Naive thymus-derived CD4-positive, alpha-beta T cell (primary cell): ENCODE results near the gene PDZD4. TPM values are rescaled to one million over a fixed set of nuclear protein-coding genes. Genes with fewer than 3 reads are reported as not detected.

Experiments used
- ATAC-seq: fragments of 150-1000 bp; cut with Tn5 transposase; 2 replicates; pipeline ENCODE4 v1.10.0; 2021; ENCODE audit warnings: mild to moderate bottlenecking, moderate library complexity
- CTCF ChIA-PET: fragments of 350-600 bp; sonication (Branson Sonifier 250); formaldehyde crosslinking; loops from one replicate; lab custom pipeline; 2021; ENCODE audit warnings: antibody characterized with exemption; lab: Charles Lee
- POLR2A ChIA-PET: fragments of 350-600 bp; sonication (Branson Sonifier 250); formaldehyde crosslinking; loops from one replicate; lab custom pipeline; 2021; ENCODE audit warnings: antibody characterized with exemption, inconsistent platforms; lab: Charles Lee
- DNase-seq, 9 donors: peaks; one replicate each; pipeline versions ENCODE4 v3.0.0 to v3.0.0-alpha.2; 2020 to 2022; ENCODE audit warnings: mixed read lengths in 1 of 9
- H3K27ac ChIP-seq: one replicate; pipeline ENCODE4 v1.7.0; 2013; ENCODE audit warnings: mild to moderate bottlenecking, low read depth, low read length, moderate library complexity
- H3K27me3 ChIP-seq, 2 donors: one replicate each; pipeline ENCODE4 v1.7.0; 2013; ENCODE audit warnings: low read length in 2 of 2, mild to moderate bottlenecking in 2 of 2, moderate library complexity in 2 of 2; ENCODE audit not compliant: control insufficient read depth in 2 of 2, insufficient read depth in 2 of 2
- H3K36me3 ChIP-seq, 3 experiments: 1 replicate in 2 of 3; 2 replicates in 1 of 3; pipeline ENCODE4 v1.7.0; 2013; ENCODE audit warnings: low read length in 3 of 3, mild to moderate bottlenecking in 3 of 3, moderate library complexity in 1 of 3; ENCODE audit not compliant: insufficient read depth in 3 of 3, control insufficient read depth in 2 of 3
- H3K4me1 ChIP-seq, 2 donors: one replicate each; pipeline ENCODE4 v1.7.0; 2013; ENCODE audit warnings: low read length in 2 of 2, mild to moderate bottlenecking in 2 of 2, moderate library complexity in 1 of 2; ENCODE audit not compliant: control insufficient read depth in 2 of 2, insufficient read depth in 2 of 2
- H3K4me3 ChIP-seq: 2 replicates; pipeline ENCODE4 v1.7.0; 2013; ENCODE audit warnings: mild to moderate bottlenecking, low read length
- H3K9me3 ChIP-seq, 3 experiments: 1 replicate in 2 of 3; 2 replicates in 1 of 3; pipeline ENCODE4 v1.7.0; 2013; ENCODE audit warnings: low read length in 3 of 3; ENCODE audit not compliant: control insufficient read depth in 2 of 3
- H3K27ac Mint-ChIP-seq, 9 donors: one replicate each; pipeline ENCODE4 v1.8.0; 2020 to 2022; ENCODE audit warnings: mixed read lengths in 9 of 9, mild to moderate bottlenecking in 8 of 9, moderate library complexity in 5 of 9, inconsistent platforms in 2 of 9
- H3K27me3 Mint-ChIP-seq, 5 donors: one replicate each; pipeline ENCODE4 v1.8.0; 2021 to 2022; ENCODE audit warnings: mixed read lengths in 5 of 5, mild to moderate bottlenecking in 1 of 5
- H3K36me3 Mint-ChIP-seq, 5 donors: one replicate each; pipeline ENCODE4 v1.8.0; 2020 to 2022; ENCODE audit warnings: mixed read lengths in 5 of 5, mild to moderate bottlenecking in 3 of 5, inconsistent platforms in 1 of 5
- H3K4me1 Mint-ChIP-seq, 7 donors: one replicate each; pipeline ENCODE4 v1.8.0; 2020 to 2022; ENCODE audit warnings: mixed read lengths in 7 of 7, mild to moderate bottlenecking in 3 of 7, inconsistent platforms in 1 of 7
- H3K4me3 Mint-ChIP-seq, 10 donors: one replicate each; pipeline ENCODE4 v1.8.0; 2020 to 2022; ENCODE audit warnings: mild to moderate bottlenecking in 10 of 10, mixed read lengths in 10 of 10, moderate library complexity in 6 of 10, inconsistent platforms in 2 of 10
- H3K9me3 Mint-ChIP-seq, 11 donors: one replicate each; pipeline ENCODE4 v1.8.0; 2020 to 2022; ENCODE audit warnings: mixed read lengths in 11 of 11, mild to moderate bottlenecking in 4 of 11, inconsistent platforms in 1 of 11, moderate library complexity in 1 of 11
- intact Hi-C, 2 donors: fragments of 100-400 bp; cut with micrococcal nuclease; formaldehyde crosslinking; loops; one replicate each; pipeline ENCODE4 v1.15.1; 2023
- polyA plus RNA-seq, 2 donors: library from polyadenylated mRNA; unstranded; fragments of 300-500 nt; fragmentation: Illumina TruSeq; gene quantifications; one replicate each; pipeline ENCODE4 v1.2.3, GENCODE V29; 2021
- total RNA-seq, 6 experiments: library from RNA in 5 of 6; stranded (reverse) in 5 of 6; gene quantifications; 1 replicate in 5 of 6; 2 replicates in 1 of 6; pipeline ENCODE4 v1.2.3 and lab custom pipeline; 2021 to 2026

Gene PDZD4
- total and polyA plus RNA-seq, 7 experiments from 2014 or later: 0.07 to 29.0 (median 0.51) TPM

DNA sequence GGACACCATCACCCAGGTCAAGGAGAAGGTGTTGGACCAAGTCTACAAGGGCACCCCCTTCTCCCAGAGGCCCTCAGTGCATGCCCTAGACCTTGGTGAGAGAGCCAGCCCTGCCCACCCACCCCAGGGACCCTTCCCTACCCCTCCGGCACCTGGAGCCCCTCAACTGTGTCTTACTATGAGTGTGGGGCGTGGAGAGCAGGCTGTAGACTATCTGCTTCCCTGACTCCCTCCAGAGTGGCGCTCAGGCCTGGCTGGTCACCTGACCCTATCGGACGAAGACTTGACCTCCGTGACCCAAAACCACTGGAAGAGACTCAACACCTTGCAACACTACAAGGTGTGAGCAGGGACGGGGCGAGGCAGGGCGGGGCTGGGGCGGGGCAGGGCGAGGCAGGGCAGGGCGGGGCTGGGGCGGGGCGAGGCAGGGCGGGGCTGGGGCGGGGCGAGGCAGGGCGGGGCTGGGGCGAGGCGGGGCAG, 54.2 kb downstream of the PDZD4 start:
- intact Hi-C loops: no loop called here
- no peak for DNase-seq

GRCh38 chrX:153775293-153776119, 54.8 kb downstream of the PDZD4 start:
- no peak overlapping the region for H3K27ac ChIP-seq
- Mint-ChIP-seq H3K9me3 (no peaks in the 10 kb centered on the region), H3K4me1 (peaks cover 0 to 7% (median 4%) of the 10 kb centered on the region in 7 donors), H3K27ac (no peak overlapping the region), H3K36me3 (no peaks in the 10 kb centered on the region), H3K4me3 (no peak overlapping the region), H3K27me3 (peaks cover 0 to 10% (median 7%) of the 10 kb centered on the region in 5 donors)
- no peaks in the 10 kb centered on the region for H3K36me3 ChIP-seq
- no peak for ATAC-seq
- H3K27me3 ChIP-seq: no peaks in the 10 kb centered on the region
- H3K9me3 ChIP-seq: no peaks in the 10 kb centered on the region
- H3K4me1 ChIP-seq: no peaks in the 10 kb centered on the region
- intact Hi-C loops: no loop called here
- ChIA-PET POLR2A (no interaction called here), CTCF (no interaction called here)
- no peak for DNase-seq
- H3K4me3 ChIP-seq: no peak overlapping the region

More for the DNA sequence above, 54.2 kb downstream of the PDZD4 start:
- Histone ChIP-seq H3K36me3 (no peaks in the 10 kb centered on the region), H3K27ac (no peak overlapping the region), H3K4me3 (no peak overlapping the region), H3K9me3 (no peaks in the 10 kb centered on the region), H3K27me3 (no peaks in the 10 kb centered on the region), H3K4me1 (no peaks in the 10 kb centered on the region)
- no peaks in the 10 kb centered on the region for H3K9me3 Mint-ChIP-seq
- POLR2A ChIA-PET: no interaction called here
- no peaks in the 10 kb centered on the region for H3K36me3 Mint-ChIP-seq
- no peak overlapping the region for H3K27ac Mint-ChIP-seq
- CTCF ChIA-PET: no interaction called here
- H3K27me3 Mint-ChIP-seq: peaks cover 0 to 10% (median 7%) of the 10 kb centered on the region in 5 donors
- H3K4me1 Mint-ChIP-seq: peaks cover 0 to 7% (median 4%) of the 10 kb centered on the region in 7 donors
- H3K4me3 Mint-ChIP-seq: no peak overlapping the region
- no peak for ATAC-seq

GRCh38 chrX:153774576-153775292, 55.6 kb downstream of the PDZD4 start:
- H3K4me1 ChIP-seq: no peaks in the 10 kb centered on the region
- CTCF ChIA-PET: no interaction called here
- no peaks in the 10 kb centered on the region for H3K36me3 Mint-ChIP-seq

DNA sequence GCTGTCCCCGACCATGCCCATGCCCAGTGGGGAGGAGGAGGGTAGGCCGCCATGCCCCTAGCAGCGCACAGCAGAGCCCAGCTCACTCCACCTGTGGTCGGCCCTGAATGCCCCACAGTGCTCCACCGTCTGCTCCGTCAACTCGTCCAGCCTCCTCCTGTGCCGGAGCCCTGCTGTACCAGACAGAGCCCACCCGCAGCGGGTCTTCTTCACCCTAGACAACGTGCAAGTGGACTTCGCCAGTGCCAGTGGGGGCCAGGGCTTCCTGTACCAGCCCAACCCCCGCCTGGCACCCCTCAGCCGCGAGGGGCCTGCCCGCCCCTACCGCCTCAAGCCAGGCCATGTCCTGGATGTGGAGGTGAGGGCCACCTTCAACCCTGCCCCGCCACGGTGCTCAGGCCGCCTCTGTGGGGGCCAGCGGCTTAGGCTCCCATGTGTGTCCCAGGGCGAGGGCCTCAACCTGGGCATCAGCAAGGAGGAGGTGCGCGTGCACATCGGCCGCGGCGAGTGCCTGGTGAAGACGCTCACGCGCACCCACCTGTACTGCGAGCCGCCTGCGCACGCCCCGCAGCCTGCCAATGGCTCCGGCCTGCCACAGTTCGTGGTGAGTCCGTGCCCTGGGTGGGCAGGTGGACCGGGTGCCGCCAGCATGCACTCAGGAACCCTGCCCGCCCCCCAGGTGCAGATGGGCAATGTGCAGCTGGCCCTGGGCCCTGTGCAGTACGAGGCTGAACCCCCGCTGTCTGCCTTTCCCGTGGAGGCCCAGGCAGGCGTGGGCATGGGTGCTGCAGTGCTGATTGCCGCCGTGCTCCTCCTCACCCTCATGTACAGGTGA, 56.4 kb downstream of the PDZD4 start:
- Mint-ChIP-seq H3K27me3 (no peaks in the 10 kb centered on the region), H3K9me3 (no peaks in the 10 kb centered on the region), H3K4me3 (no peak overlapping the region), H3K36me3 (no peaks in the 10 kb centered on the region), H3K27ac (no peak overlapping the region), H3K4me1 (no peaks in the 10 kb centered on the region)
- DNase-seq (no peak), ATAC-seq (no peak)
- CTCF ChIA-PET: no interaction called here
- POLR2A ChIA-PET: no interaction called here
- H3K9me3 ChIP-seq: no peaks in the 10 kb centered on the region
- no peaks in the 10 kb centered on the region for H3K36me3 ChIP-seq
- H3K4me1 ChIP-seq: no peaks in the 10 kb centered on the region
- no peak overlapping the region for H3K27ac ChIP-seq
- H3K4me3 ChIP-seq: no peak overlapping the region
- intact Hi-C loops: no loop called here
- no peaks in the 10 kb centered on the region for H3K27me3 ChIP-seq

More at GRCh38 chrX:153774576-153775292, 55.6 kb downstream of the PDZD4 start:
- intact Hi-C loops: no loop called here
- H3K4me3 Mint-ChIP-seq: no peak overlapping the region
- H3K36me3 ChIP-seq: no peaks in the 10 kb centered on the region
- no peak overlapping the region for H3K27ac ChIP-seq
- no peaks in the 10 kb centered on the region for H3K9me3 ChIP-seq
- DNase-seq: no peak
- H3K27ac Mint-ChIP-seq: no peak overlapping the region
- no peak for ATAC-seq
- no peaks in the 10 kb centered on the region for H3K9me3 Mint-ChIP-seq
- no peaks in the 10 kb centered on the region for H3K4me1 Mint-ChIP-seq
- H3K27me3 Mint-ChIP-seq: peaks cover 0 to 2% (median 0%) of the 10 kb centered on the region in 5 donors
- POLR2A ChIA-PET: no interaction called here
- H3K27me3 ChIP-seq: no peaks in the 10 kb centered on the region
- H3K4me3 ChIP-seq: no peak overlapping the region

DNA sequence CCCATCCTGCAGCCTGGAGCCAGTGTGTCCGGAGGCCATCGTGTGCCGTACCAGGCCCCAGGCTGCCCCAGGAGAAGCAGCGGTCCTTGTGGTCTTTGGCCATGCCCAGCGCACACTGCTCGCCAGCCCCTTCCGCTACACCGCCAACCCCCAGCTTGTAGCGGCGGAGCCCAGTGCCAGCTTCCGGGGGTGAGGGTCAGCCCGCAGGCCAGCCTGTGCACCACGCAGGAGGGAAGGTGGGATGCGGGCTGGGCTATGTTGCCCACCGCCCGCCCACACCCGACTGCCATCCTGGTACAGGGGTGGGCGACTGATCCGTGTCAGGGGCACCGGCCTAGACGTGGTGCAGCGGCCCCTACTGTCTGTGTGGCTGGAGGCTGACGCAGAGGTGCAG, 57.1 kb downstream of the PDZD4 start:
- CTCF ChIA-PET: no interaction called here
- ATAC-seq (no peak), DNase-seq (no peak)
- H3K27ac Mint-ChIP-seq: no peak overlapping the region
- H3K4me3 Mint-ChIP-seq: no peak overlapping the region
- intact Hi-C loops: no loop called here
- H3K27me3 ChIP-seq: no peaks in the 10 kb centered on the region
- no peak overlapping the region for H3K27ac ChIP-seq
- H3K4me3 ChIP-seq: no peak overlapping the region
- POLR2A ChIA-PET: no interaction called here
- no peaks in the 10 kb centered on the region for H3K36me3 Mint-ChIP-seq
- no peaks in the 10 kb centered on the region for H3K9me3 Mint-ChIP-seq
- no peaks in the 10 kb centered on the region for H3K27me3 Mint-ChIP-seq
- no peaks in the 10 kb centered on the region for H3K36me3 ChIP-seq
- no peaks in the 10 kb centered on the region for H3K9me3 ChIP-seq
- H3K4me1 Mint-ChIP-seq: peaks cover 0 to 2% (median 0%) of the 10 kb centered on the region in 7 donors
- no peaks in the 10 kb centered on the region for H3K4me1 ChIP-seq

GRCh38 chrX:153772316-153773217, 57.8 kb downstream of the PDZD4 start:
- ChIA-PET POLR2A (interaction anchor here (0.5 kb wide), 1 partner anchor 144 kb away, joined by 3 read pairs; no protein-coding TSS in a partner anchor), CTCF (no interaction called here)
- Mint-ChIP-seq H3K27me3 (no peaks in the 10 kb centered on the region), H3K9me3 (no peaks in the 10 kb centered on the region), H3K27ac (no peak overlapping the region), H3K36me3 (no peaks in the 10 kb centered on the region), H3K4me1 (peaks cover 0 to 6% (median 0%) of the 10 kb centered on the region in 7 donors), H3K4me3 (no peak overlapping the region)
- Histone ChIP-seq H3K27ac (no peak overlapping the region), H3K36me3 (no peaks in the 10 kb centered on the region), H3K27me3 (no peaks in the 10 kb centered on the region), H3K4me3 (no peak overlapping the region), H3K4me1 (no peaks in the 10 kb centered on the region), H3K9me3 (no peaks in the 10 kb centered on the region)
- ATAC-seq (no peak), DNase-seq (no peak)
- intact Hi-C loops: no loop called here
